ENCODE results near the gene PTBP1.

Gene PTBP1

GRCh38 chr19:772730-773436 lies 24.4 kb upstream of the PTBP1 start:
- DNase-seq (ENCODE audit: low read depth): no peak

- DNase-seq (ENCODE audit: low read depth): no peak
Observed at GRCh38 chr19:776549-776948, 20.7 kb upstream of the PTBP1 start.

GRCh38 chr19:778910-779653 lies 18.2 kb upstream of the PTBP1 start:
- no peak for DNase-seq (ENCODE audit: low read depth)

GRCh38 chr19:780935-781334 lies 16.3 kb upstream of the PTBP1 start:
- DNase-seq (ENCODE audit: low read depth): no peak

- DNase-seq (ENCODE audit: low read depth): no peak
Observed at GRCh38 chr19:781800-782184, 15.5 kb upstream of the PTBP1 start.

- DNase-seq (ENCODE audit: low read depth): no peak
Observed at GRCh38 chr19:782185-782877, 14.9 kb upstream of the PTBP1 start.

- DNase-seq (ENCODE audit: low read depth): no peak
Observed at GRCh38 chr19:782878-783668, 14.2 kb upstream of the PTBP1 start.

- DNase-seq (ENCODE audit: low read depth): no peak
Observed at GRCh38 chr19:784541-784940, 12.7 kb upstream of the PTBP1 start.

GRCh38 chr19:787536-787935 lies 9.7 kb upstream of the PTBP1 start:
- no peak for DNase-seq (ENCODE audit: low read depth)

GRCh38 chr19:788686-788982 lies 8.6 kb upstream of the PTBP1 start:
- no peak for DNase-seq (ENCODE audit: low read depth)

GRCh38 chr19:788983-789700 lies 8.1 kb upstream of the PTBP1 start:
- peak; percentile 70 for DNase-seq (ENCODE audit: low read depth)

- no peak for DNase-seq (ENCODE audit: low read depth)
Observed at GRCh38 chr19:789701-790060, 7.6 kb upstream of the PTBP1 start.

GRCh38 chr19:791007-791566 lies 6.2 kb upstream of the PTBP1 start:
- DNase-seq (ENCODE audit: low read depth): no peak

- peak; percentile 95 for DNase-seq (ENCODE audit: low read depth)
Observed at GRCh38 chr19:791567-792305, 5.5 kb upstream of the PTBP1 start.

GRCh38 chr19:792306-792885 lies 4.9 kb upstream of the PTBP1 start:
- peak; percentile 64 for DNase-seq (ENCODE audit: low read depth)

- DNase-seq (ENCODE audit: low read depth): no peak
Observed at GRCh38 chr19:793806-794205, 3.4 kb upstream of the PTBP1 start.

- no peak for DNase-seq (ENCODE audit: low read depth)
Observed at GRCh38 chr19:795073-795611, 2.1 kb upstream of the PTBP1 start.

GRCh38 chr19:795691-796581 lies 1.3 kb upstream of the PTBP1 start:
- DNase-seq (ENCODE audit: low read depth): no peak
